ENCODE data around the gene OTULIN. TPM values are rescaled to one million over a fixed set of nuclear protein-coding genes. Genes with fewer than 3 reads are reported as not detected.

OTULIN gene
- total RNA-seq, 1 donor from 2014 or later = 27.1 TPM

DNA sequence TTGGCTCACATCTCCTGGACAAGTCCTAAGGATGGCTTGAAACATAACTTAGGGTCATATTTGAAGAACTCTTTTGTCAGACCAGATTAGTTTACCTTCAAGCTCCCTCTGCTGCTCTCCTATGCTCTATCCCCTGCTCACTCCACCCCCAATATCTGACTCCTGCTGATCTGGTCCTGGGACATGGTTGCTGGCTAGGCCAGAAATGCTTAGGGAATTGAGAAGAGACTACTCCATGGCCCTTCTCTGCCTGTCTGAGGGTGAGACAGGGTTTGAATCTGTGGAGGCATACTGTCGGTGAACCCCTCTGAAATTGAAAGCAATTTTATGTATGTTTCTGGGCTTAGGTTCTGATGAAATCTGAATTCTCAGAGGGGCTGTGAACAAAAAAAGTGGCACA lies 3.3 kb downstream of the OTULIN start:
- DNase-seq (ENCODE audit: low spot score) = no peak

DNA sequence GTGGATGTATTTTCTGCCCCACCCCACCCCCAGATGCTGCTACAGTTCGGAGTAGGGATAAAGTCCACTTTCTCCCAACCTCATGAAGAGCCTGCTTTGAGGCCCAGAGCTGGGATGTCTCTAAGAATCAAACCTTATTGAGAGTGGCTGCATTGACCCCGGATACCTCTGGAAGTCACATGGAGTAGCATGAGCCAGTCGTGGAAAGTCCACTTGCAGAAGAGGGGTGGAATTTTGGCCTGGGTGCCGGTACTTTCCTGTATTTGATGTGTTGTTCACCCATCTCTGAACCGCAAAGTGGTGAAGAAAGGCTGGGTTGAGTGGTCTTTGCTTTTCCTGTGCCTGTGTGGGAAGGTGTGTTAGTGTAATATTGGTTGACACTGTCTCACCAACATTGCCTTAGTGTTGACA lies 3.7 kb downstream of the OTULIN start:
- no peak for DNase-seq (ENCODE audit: low spot score)

DNA sequence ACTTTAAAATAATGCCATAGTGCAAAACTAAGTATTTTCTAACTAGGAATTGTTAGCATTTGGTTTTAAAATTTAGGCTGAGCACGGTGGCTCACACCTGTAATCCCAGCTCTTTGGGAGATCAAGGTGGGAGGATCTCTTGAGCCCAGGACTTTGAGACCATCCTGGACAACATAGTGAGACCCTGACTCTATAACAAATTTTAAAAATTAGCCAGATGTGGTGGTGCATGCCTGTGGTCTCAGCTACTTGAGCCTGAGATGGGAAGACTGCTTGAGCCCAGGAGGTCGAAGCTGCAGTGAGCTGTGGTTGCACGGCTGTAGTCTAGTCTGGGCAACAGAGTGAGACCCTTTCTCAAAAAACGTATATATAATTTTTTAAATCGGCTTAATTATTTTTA lies 4.9 kb downstream of the OTULIN start:
- DNase-seq (ENCODE audit: low spot score) = no peak

DNA sequence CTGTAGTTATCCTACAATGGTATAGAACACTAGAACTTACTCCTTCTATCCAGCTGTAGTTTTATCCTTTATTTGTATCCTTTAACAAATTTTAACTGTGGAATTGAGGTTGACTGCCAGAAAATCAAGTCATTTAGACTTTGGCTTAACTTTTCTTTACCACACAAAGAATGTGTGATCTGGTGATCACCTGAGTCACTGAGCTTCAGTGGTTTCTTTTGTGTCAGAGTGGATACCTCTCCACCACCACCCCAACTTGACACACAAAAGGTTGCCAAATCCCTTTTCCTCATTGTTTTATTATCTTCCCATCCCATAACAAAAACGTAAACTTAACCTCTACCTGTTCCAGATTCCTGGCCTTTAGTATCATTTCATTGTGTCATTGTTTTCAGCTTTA lies 5.5 kb downstream of the OTULIN start:
- no peak for DNase-seq (ENCODE audit: low spot score)

DNA sequence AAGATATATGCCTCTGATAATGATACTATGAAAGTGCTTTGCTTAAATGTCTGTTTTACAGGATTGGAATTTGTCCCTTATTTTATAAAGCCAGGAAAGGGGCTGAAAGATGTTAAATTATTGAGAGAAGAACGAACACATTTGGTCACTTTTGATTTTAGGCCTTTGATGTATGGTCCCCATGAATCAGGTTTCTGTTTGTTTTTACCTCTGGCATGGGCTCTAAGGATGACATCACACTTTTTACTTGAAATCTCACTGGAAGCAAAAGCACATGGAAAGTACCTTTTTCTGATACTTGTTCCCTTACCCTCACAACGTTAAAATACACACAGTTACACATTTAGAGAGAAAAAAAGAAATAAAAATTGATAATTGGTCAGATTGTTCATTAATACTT lies 6.9 kb downstream of the OTULIN start:
- DNase-seq (ENCODE audit: low spot score) = no peak

DNA sequence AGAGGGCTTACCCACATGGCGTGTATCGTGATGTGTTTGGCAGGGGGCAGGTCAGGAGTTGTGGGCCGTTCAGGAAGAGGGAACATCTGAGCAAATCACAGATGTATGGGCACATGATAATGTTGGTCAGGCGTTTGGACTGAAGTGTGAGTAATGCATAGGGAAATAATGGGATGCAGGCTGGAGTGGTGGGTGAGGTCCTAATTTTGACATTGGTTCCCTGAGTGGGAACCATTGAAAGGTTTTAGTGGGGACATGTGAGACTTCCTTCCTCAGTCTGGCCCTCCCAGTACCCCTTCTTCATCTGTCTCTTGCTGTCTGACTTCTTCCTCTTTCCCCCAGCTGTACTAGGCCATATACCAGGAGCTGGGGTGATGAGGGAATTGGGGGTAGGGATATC lies 7.6 kb downstream of the OTULIN start:
- DNase-seq (ENCODE audit: low spot score) = no peak

DNA sequence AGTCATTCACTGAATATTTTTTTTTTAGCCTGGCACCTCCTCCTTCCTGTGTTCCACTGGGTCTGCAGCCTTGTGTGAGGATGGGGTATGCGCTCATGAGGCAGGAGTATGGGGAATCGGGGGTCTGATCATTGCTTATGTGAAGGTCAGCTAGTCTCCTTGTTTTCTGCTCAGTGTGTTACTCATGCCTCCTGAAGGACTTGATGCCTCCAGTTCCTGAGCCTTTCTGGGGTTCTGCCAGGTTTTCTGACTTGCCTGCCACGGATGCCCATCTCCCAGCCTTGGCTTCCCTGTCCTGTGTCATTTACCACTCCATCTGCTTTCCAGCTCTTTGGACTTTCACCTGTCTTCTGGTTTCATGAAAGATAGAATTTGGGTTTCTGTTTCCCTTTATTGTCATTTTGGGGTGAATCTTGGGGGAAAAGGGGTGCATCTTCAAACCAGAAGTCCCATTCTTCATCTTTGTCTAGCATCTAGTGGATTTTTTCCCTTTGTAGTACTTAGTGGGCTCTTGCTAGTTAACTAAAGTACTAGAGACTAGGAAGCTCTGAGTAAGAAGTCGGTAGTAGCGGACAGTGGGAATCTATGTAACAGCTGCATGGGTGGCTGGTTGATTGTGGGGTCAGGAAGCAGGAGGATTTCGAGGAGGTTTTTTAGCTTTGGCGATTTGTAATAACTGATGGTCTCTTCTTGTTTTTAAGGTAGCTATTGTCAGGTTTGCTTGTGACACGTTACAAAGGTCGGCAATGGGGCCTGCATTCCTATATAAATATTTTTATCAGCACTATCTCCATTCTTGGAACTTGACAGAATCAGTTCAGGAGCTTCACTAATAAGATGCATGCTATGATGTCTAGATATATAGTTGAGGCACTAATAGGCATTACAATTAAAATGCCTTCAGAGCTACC lies 8.2 kb downstream of the OTULIN start:
- no peak for DNase-seq (ENCODE audit: low spot score)

DNA sequence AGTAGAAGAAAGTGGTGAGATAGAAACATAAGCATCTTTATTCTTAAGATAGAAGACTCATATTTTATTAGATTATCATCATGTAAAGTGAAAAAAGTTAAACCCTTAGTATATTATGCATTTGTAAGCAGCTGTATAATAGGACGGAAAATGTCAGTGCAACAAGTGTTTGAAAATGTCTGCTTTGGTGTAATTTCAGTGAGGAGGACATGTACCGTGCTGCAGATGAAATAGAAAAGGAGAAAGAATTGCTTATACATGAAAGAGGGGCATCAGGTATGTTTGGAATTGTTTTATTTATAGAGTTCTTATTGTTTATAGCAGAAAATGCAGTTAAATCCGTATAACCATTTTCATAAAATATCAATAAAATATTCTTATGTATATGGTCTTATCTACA lies 8.9 kb downstream of the OTULIN start:
- DNase-seq (ENCODE audit: low spot score) = no peak

DNA sequence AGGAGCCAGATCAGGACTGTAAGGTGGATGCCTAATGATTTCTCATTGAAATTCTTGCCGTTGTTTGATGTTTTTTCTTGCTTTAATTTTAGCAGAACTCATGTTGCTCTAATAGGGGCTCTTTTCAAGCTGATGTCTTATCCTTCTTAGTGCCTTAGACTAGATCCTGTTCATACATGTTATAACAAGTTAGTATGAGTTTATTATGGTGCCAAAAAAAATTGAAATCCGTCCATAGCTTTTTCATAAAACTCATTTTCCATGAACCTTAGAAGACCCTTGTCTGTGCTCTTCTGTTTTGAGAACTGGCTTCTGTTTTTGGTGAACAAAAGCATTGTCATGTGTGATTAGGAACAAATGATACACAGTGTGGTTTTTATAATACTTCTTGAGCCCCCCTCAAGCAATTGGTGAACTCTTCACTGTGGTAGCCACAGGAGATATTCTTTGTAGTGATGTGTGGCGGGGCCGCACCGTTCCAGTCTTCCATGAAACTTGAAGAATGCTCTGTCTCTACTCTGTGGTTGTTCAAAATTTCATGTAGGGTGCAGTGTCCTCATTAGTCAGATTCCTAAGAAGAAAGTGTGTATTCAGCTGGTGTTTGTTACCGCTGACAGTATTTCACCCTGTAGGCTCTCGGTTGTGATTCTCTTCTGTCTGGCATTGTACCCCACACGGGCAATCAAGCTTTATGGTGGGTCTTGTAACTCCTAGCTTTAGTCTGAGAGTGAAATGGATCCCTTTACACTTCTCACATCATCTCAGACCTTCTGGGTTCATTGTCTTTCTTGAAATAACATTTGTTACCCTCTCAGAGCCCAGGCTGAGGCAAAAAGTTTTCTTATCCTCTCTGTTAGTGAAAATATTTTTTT lies 10.7 kb downstream of the OTULIN start:
- DNase-seq (ENCODE audit: low spot score) = no peak

DNA sequence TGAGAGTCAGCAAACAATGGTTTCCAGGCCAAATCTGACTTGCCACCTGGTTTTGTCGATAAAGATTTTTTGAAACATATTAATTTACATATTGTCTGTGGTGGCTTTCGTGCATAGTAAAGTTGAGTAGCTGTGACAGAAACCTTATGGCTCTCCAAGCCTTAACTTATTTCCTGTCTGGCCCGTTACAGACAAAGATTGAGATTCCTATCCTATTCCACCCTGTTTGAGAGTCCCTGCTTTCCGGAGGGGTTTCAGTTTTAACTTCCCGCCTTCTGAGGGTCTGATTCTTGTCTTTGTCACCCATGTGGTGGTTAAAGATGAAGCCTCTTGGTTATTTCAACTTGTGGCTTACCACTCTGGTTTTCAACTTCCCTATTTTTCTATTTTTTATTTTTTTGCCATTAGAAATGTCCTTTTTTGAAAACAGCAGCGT lies 11.4 kb downstream of the OTULIN start:
- no peak for DNase-seq (ENCODE audit: low spot score)

DNA sequence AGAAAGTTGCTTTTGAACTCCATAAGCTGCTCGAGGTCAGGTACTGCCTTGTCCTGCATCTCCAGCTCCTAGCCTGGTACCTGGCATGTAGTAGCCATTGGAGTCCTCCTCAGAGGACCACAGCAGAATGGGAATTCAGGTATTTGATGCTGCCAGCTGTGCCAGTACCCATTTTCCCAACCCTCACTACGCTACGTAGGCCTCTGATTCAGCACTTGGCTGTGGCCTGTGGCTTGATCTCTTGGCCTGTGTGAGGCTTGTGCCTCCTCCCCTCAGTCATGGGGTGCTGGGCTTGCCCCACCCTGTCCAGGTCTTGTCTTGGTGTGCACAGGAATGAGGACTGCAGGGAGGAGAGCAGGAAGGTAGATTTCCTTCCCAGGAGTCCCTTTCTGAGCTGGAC lies 11.8 kb downstream of the OTULIN start:
- DNase-seq (ENCODE audit: low spot score) = no peak

DNA sequence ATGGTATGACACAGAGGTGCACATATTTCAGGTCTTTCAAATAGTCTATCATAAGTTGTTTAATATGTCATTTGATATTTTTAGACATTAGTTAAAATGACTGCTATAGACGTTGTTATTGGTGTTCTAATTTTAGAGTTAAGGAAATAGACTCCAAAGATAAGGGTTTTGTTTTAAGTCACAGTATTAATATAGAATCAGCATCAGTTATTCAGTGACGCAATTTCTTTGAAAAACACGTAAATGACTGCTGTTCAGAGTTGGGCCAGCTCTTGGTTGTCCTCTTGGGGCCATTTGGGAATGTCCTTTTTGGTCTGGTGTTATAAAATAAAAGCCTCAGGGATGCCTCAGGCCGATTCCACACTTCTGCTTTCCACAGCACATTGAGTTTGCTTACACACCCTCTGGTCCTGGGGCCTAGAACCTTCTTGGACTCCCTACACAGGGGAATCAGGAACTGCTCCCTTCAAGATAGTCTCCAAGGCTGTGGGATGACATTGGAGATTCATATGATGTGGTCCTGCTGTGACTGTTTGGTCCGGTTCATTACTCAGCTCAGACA lies 14.3 kb downstream of the OTULIN start:
- DNase-seq (ENCODE audit: low spot score) = no peak

DNA sequence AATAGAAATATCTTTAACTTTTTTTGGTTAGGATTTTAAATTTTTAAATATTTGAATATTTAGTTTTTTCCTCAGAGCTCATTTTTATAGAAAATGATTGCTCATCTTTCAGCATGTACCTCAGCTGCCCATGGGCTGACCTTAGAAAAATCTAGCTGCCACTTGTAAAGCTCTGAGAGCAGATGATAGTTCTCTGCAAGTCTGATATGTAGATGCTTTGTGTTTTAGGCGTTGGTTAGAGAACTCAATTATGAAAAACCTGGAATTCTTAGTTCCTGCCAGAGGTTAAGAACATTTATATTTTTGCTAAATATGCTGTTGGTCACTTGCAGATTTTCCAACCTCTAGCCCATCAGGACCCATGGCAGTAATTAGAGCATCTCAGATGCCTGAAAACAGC lies 15.1 kb downstream of the OTULIN start:
- DNase-seq (ENCODE audit: low spot score) = no peak

DNA sequence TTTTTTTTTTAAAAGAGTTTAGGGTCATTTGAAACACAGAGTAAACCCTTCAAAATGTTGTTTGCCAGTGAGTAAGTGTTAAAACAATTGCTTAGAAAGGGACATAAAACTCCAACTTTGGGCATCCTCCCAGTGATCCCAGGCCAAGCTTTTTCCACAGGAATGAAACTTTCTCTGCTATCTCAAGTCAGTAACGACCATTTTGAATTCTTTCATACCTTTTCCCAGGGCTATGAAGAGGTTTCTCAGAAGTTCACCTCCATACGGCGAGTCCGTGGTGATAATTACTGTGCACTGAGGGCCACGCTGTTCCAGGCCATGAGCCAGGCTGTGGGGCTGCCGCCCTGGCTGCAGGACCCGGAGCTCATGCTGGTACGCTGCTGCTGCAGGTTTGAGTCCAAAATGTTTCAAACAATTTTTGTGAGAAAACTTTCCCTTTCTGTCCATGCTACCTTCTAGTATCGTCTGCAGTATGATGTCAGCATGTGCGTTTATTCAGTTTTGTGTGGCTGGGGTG lies 16.8 kb downstream of the OTULIN start:
- no peak for DNase-seq (ENCODE audit: low spot score)

DNA sequence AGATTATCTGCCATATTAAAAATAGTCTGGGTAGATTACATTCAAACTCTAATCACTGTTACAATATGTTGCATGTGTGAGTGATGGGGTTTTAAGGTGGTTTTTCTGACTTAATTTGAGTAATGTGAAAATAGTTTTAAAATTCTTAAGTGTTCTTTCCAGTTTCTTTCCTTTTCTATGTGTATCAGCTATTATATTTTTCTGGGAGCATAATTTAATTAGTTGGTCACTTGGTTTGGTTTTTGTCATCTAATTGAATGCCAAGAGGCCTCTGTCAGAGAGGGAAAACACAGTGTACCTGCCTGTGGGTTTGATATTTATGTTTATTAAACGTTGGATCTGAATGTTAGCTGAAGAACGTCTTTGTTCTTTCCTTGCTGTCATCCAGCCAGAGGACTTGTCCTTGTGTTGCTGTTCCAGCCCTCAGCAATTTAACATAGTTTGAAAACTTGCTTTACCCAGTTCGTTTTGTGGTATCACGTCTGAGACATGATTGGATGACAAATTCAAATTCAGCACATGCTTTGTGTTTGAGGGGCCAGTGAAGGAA lies 19.5 kb downstream of the OTULIN start:
- no peak for DNase-seq (ENCODE audit: low spot score)

DNA sequence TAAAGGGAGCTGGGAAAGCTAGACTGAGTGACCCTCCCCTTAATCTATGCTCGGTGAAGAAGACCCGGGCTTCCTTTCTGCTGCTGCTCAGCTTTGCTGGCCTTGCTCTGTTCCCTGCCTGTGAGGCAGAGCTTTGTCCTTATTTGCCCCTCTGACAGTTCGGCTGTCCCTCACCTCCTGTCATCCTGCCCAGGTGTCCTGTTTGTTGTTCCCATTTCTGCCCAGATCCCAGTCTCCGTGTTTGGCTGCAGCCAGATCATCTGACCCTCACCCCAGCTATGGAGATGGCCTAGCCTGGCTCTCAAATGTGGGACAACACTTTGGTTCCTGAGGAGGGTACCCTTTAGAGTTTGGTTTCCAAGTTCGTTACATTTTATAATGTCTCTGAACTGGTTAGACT lies 20.2 kb downstream of the OTULIN start:
- no peak for DNase-seq (ENCODE audit: low spot score)

DNA sequence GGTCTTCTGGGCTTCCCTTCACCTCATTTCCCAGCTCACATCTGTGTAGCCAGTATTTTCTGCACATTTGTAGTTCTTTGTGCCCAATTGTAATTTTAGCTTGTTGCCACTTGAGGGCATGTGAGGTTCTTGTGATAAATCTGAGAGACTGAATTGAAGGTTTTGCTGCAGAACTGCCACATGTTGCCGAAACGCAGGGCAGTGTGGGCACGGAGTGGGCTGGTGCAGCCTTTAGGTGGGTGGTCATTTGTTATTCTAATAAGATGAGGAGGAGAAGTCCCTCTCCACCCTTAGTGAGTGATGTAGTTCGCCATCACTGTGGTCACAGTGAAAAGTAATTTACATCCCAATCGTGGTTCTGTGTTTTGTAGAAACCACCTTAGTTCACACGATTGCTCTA lies 21.2 kb downstream of the OTULIN start:
- DNase-seq (ENCODE audit: low spot score) = no peak

DNA sequence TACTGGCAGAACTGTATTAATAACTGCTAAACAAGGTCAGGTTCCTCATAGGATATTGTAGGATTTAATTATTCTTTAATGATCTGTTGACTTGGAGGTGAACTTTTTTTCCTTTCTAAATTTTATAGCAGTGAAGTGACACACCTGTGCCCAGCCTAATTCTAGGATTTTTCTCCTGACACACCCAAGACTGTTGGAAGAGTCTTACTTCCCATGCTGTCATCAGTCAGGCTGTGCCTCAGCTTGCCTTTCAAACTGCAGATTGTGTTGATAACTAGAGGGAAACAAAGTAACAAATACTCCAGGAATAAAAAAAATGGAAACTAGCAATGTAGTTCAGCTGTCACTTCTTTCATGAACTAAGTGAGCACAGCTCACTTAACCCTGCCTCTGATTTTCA lies 22.0 kb downstream of the OTULIN start:
- DNase-seq (ENCODE audit: low spot score) = no peak

DNA sequence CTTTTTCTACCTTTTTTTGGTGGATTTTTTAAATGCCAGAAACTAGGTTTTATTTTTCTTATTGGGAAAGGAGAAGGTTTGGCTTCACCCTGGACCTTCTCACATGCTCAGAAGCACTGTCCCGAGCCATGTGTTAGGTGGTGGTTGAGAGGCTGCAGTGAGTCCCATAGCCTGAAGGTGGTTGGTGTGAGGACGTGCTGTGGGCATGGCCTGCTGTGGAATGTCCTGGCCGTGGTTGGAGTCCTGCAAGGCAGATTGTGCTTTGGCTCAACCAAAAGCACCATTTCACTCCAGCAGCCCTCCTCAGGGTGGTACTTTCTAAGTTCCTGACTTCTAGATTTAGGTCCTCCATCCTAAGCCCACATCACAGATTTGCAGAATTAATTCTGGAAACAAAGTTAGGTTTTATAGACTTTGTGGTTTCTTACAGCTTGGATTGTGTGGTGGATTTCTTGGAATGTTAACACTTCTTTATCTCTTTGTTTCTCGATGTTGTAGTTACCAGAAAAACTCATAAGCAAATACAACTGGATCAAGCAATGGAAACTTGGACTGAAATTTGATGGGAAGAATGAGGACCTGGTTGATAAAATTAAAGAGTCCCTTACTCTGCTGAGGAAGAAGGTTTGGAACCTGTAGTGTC lies 22.6 kb downstream of the OTULIN start:
- no peak for DNase-seq (ENCODE audit: low spot score)

DNA sequence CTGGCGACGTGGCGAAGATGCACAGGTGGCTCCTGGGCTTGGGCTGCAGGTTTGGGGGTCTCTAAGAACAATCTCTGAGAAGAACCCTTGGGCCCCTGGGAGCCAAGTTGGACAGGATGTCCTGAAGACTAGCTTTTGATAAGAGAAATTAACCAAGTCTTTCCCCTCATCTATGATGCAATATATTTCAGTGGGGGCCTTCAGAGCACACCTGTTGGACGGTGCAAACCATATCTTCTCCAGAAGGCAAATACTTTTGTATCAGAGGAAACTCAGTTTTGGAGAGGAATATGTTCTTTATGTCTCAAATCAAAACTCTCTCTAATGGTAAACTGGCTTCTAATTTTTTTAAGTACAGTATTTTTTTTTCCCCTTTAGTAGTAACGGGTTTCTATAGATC lies 28.6 kb downstream of the OTULIN start:
- DNase-seq (ENCODE audit: low spot score) = no peak

DNA sequence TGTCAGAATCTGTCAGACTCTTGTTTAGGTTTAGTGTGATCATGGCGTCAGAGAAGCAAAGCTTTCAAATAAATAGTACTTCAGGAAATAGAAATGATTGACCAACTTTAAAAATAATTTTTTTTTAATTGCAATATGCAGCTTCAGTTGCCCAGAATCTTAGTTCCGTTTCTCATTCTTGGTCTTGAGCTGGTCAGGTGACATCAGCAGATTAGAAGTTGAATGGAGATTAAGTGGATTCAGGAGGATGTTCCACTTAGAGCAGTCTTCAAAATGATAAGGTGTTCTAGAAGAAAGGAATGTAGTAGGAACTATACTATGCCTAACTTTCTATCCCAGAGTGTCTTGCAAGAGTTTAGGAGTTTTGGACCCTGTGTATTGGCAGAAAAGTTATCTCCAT lies 30.6 kb downstream of the OTULIN start:
- no peak for DNase-seq (ENCODE audit: low spot score)
